Measurements from ENCODE around the gene STAU1.
"Not testable (repeated sequence)": the region's sequence is repeated elsewhere in the genome, so short reads cannot be mapped to it uniquely, and the experiment has no call there.

Gene STAU1

GRCh38 chr20:49203011-49203410 lies 14.9 kb upstream of the STAU1 start:
- DNase-seq = no peak

DNA sequence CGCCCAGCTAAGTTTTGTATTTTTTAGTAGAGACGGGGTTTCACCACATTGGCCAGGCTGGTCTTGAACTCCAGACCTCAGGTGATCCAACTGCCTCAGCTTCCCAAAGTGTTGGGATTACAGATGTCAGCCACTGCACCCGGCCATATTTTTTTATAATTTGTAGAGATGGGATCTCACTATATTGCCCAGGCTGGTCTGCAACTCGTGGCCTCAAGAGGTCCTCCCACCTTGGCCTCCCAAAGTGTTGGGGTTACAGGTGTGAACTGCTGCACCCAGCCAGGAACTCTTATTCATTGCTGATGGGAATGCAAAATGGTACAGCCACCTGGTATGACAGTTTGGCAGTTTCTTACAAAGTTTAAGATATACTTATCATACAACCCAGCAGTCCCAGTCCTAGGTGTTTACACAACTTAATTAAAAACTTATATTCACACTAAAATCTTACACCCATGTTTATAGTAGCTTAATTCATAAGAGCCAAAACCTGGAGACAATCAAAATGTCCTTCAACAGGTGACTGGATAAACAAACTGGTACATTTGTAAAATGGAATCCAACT lies 11.7 kb upstream of the STAU1 start:
- DNase-seq = no peak

- not testable (repeated sequence) for DNase-seq
Observed at GRCh38 chr20:49192944-49193518, 4.9 kb upstream of the STAU1 start.

- DNase-seq = no peak
Observed at GRCh38 chr20:49187330-49187850, 744 bp downstream of the STAU1 start.

DNA sequence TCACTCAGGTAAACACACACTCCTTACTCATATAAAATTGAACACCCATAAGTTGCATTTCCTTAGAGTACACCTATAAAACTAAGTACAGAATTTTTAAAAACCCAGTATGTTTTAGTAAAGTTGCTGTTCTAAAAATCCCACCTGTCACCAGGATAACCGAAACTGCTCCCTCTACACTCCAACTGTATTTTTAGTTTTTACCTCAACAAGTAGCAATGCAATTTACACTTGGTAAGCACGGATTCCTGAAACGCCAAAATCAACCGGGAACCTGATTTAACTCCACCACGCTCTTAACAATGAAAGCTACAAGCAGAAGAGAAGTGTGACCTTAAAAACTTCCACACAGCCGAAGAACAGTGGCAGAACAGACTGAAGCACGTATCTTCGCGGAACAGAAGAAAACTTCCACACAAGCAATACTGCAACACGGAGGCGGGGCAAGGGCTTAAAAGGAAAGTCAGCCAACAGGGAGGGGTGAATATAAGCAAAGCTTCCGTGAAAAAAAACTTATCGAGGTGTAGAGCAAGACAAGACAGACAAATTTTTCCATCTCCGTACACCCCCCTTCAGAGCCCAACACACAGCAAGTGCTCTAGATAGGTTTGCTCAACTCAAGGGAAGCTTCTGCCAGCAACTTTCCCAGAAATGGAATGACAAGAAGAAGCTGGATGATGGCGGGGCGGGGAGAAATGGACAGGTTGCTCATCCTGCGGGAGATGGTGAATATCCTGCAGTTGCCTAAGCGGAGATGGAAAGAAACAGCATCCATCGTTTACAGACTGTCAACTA lies 1.4 kb downstream of the STAU1 start:
- peak; percentile 33 for DNase-seq

DNA sequence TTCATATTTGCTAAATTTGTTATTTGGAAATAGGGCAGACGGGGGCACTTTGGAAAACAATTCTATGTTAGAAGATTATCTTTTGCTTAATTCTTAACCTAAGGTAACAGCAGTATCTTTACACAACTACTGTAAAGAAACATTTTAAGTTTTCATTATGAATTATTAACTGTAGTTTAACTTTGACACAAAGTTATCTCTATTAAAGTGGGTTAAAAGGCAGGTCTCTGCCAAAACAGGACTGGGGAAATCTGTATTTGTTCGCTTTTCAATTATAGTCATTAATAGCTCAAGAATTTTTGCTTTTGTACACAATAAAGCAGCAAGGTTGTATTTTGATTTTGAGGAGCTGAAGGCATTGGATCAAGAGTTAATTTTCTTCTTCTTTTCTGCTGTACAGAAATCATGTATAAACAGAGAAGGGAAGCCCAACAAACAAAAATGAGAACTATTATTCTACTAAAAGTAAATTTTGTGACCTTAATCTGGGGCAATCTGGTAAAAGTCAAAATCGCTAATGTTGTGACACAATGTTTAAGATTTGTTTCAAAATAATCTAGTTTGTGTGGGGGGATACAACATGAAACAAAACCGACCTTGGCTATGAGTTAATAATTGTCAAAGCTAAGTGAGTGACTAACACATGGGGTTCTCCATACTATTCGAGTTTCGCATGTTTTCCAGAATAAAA lies 2.9 kb downstream of the STAU1 start:
- no peak for DNase-seq

DNA sequence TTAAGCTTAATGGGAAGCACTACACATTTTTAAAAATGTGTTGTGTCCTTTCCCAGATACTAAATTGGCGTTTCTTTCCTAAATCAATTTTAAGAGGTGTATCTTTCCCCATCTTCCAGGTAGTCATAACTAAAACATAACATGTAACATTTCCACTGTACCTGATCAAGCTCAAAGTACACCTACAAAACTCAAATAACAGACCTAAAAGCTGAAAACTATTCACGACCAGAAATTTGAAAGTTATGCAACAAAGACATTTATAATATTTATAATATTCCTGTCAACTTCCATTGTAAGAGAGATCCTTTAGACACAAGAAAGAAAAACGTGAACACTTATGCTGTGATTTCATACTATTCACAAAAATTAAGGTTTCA lies 3.5 kb downstream of the STAU1 start:
- DNase-seq = no peak

DNA sequence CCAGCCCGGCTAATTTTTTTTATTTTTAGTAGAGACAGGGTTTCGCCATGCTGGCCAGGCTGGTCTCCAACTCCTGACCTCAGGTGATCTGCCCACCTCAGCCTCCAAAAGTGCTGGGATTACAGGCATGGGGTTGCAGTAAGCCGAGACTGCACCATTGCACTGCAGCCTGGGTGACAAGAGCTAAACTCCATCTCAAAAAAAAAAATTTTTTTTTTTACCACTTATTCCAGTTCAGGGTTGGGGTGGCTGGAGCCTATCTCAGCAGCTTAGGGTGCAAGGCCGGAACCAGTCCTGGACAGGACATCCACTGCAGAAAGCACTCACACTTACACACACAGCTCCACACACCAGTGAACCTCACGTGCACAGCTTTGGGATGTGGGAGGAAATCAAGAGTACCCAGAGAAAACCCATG lies 4.0 kb downstream of the STAU1 start:
- DNase-seq = not testable (repeated sequence)

DNA sequence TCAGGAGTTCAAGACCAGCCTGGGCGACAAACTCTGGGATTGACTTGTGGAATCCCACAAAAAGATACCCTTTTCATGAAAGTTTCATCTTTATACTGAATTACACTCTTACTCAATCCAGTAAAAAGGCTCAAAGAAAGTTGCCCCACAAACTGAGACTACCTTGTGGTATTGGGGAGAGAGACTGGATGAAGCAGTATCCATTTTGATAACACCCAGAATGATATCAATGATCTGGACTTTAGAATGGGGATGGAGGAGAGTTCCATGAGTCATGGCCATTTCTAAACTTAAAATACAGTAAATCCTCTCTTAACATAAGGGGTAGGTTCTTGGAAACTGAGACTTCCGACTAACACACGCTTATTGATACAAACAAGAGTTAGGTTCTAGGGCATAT lies 4.7 kb downstream of the STAU1 start:
- no peak for DNase-seq

DNA sequence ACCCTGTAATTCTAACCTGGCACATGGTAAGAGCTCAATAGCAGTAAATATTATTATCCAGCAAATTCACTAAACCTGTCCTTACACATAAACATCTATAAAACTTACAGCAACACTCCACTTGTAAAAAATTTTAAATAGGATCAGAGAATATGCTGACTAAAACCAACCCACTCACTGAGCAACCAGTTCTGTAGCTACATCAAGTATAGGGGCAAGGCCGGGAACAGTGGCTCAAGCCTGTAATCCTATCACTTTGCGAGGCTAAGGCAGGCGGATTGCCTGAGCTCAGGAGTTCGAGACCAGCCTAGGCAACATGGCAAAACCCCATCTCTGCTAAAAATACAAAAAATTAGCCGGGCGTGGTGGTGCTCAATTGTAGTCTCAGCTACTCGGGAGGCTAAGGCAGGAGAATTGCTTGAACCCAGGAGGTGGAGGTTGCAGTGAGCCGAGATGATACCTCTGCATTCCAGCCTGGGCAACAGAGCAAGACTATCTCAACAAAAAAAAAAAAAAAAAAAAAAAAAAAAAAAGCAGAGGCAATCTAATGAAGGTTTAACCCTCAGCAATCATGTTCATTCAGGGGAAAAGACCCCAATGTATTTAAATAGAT lies 6.8 kb downstream of the STAU1 start:
- no peak for DNase-seq

GRCh38 chr20:49179368-49180277 lies 8.5 kb downstream of the STAU1 start:
- DNase-seq = no peak

DNA sequence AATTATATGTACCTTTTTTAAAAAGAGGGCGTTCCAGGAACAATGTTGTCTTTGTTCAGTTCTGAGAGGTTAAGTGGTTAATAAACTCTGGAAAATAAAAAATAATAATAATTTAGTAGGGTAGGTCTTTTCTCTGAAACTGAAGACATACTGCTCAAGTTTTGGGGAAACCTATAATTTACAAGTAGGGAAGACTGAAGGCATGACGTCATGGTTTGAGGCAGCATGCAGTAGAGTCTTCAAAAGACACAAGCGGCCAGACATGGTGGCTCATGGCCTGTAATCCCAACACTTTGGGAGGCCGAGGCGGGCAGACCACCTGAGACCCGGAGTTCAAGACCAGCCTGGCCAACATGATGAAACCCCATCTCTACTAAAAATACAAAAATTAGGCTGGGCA lies 14.0 kb downstream of the STAU1 start:
- no peak for DNase-seq

GRCh38 chr20:49172413-49172812 lies 15.7 kb downstream of the STAU1 start:
- no peak for DNase-seq

DNA sequence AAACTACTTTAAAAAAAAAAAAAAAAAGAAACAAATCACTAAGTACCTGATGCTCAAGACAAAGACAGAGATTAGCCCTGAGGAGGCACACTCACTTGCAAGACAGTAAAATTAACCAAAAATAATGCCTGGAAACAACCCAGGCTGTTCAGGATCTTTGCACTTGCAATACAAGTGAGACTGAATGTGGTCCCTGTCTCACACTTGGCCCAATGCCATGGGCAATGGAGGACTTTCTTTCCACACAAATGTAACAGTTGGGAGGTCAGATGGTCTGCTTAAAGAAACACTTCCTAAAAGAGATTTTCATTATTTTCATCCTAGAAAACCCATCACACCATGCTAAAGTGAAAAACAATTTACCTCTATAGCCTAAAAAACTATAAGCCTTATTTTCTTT lies 16.2 kb downstream of the STAU1 start:
- DNase-seq = no peak

DNA sequence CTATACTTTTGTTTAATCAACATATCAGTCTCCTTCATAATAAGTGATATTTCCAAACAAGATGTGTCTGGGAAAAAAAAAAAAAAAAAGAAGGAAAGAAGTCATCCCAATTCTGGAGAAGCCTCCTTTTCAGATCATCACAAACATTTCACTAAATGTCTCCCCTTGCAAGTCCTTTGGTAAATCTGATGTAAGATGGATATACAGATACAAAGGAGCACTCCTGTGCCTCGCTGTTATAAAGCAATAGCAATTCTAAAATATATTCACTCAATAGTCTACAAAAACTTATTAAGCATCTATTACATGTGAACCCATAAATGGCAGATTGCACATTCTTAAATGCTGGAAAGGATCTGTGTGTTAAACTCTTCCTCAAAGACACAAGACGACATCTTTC lies 17.4 kb downstream of the STAU1 start:
- DNase-seq = no peak

DNA sequence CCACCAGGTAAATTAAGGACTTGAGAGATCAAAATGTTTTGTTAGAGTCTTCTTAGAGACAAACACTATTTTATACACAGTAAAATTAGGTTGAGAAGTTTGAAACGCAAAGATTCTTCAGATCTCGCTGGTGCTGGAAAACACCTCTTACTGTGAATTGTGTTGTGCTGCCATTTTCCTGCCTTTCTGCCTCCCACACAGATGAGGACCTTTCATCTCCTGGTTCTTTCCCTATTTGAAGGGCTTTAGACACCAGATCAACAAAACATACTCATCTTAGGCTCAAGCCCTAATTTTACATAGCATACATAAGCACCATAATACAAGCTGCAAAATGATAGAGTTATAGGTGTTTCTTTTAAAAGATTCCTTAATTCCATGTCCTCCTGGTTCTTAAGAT lies 18.6 kb downstream of the STAU1 start:
- DNase-seq = no peak

GRCh38 chr20:49168864-49169263 lies 19.3 kb downstream of the STAU1 start:
- not testable (repeated sequence) for DNase-seq

GRCh38 chr20:49167811-49168507 lies 20.2 kb downstream of the STAU1 start:
- peak; percentile 20 for DNase-seq

DNA sequence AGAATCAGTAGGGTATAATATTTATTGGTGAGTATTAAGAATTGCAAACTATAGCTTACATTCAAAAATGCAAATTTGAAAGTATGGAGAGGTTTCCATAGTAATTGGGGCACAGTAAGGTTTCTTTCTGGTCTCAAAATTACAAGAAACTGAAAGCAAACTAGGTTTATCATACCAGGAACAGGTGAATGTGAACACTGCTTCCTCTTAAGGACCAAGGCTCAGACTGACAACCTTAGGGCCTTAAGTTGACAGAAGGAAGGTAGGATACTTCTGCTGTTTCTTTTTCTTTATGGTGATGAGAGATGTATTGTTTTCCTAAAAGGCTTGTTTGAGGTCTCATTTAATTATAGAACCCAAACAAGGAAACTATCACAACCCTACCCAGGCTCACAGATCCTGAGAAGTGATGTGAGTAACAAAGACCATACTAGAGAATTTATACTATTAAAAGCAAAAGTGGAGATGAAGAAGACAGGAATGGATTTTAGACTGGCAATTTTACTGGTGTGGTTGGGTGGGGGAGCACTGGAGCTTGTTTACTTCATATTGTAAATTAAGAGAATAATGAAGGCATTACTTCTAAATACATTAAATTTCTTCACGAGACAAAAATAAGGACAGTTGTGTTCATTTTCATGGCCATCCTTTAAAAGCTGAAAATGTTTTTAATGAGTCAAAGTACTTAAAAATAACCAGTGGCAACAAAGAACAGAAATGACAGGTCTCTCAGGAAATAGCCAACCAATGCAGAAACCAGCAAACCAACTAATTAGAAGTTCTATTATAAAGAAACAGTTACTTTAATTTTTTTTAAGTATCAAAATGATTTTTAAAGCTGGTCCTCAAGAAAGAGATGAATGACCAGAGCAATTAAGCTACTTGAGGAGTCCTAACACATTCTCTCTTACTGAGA lies 21.3 kb downstream of the STAU1 start:
- DNase-seq = no peak

DNA sequence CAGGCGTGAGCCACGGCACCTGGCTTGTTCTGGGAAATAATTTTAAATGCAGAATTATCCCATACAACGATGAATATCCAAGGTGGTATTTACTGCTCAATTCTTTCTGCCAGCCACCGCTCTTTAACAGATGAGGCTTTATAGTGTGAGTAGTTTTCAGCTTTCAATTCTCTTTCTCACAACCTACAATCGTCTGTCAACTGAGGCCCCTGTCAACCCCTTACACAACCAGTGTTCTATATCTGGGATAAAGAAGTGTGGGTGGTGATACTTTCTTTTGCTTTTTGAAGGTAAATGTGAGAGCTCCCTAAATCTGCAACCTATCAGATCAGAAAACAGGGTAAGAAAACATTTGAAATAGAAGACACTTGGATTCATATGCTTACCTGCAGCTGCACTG lies 22.5 kb downstream of the STAU1 start:
- no peak for DNase-seq

All from HCEC 1CT (cell line).